Measurements from ENCODE around the gene DPYD. TPM values are rescaled to one million over a fixed set of nuclear protein-coding genes. Genes with fewer than 3 reads are reported as not detected.
"Not testable (repeated sequence)": the region's sequence is repeated elsewhere in the genome, so short reads cannot be mapped to it uniquely, and the experiment has no call there.

Gene DPYD
- total and polyA plus RNA-seq, 12 donors, result 4.1 to 22.0 (median 7.0) TPM

GRCh38 chr1:97238816-97239215 lies 682.0 kb downstream of the DPYD start:
- WGBS, 2 donors, result 70 to 77% methylated on average over 3 of the region's 3 CpGs
- DNase-seq (no peak), ATAC-seq (no peak)
- no peak for TF ChIP-seq CTCF (IDR thresholded peaks at IDR 0.05)
- Histone ChIP-seq H3K36me3 (peaks cover 0 to 11% (median 0%) of the 10 kb centered on the region in 9 donors), H3K4me1 (no peaks in the 10 kb centered on the region), H3K9me3 (no peaks in the 10 kb centered on the region), H3K27ac (no peak overlapping the region), H3K4me3 (no peak overlapping the region), H3K27me3 (no peaks in the 10 kb centered on the region)
- intact Hi-C loops (cut with DNase I), result loop anchor here in 1 of 10 donors (10.0 kb wide), 1 partner anchor 64 kb away; no protein-coding TSS in a partner anchor

DNA sequence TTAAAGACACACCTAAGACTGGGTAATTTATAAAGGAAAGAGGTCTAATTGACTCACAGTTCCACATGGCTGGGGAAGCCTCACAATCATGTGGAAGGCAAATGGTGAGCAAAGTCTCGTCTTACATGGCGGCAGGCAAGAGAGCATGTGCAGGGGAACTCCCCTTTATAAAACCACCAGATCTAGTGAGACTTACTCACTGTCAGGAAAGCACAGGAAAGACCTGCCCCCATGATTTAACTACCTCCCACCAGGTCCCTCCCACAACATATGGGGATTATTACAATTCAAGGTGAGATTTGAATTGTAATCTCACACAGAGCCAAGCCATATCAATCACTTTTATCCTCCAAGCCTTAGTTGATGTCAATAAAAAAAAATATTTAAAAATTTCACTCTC lies 689.5 kb downstream of the DPYD start:
- H3K27ac ChIP-seq, H3K4me1 ChIP-seq, H3K4me3 ChIP-seq, ATAC-seq, DNase-seq, H3K27me3 ChIP-seq, H3K9me3 ChIP-seq: not testable (repeated sequence)
- intact Hi-C loops (cut with DNase I), result loop anchor here in 1 of 10 donors (10.0 kb wide), 1 partner anchor 57 kb away; no protein-coding TSS in a partner anchor
- peaks cover 0 to 34% (median 6%) of the 10 kb centered on the region in 9 donors for H3K36me3 ChIP-seq
- 92 to 98% methylated on average over 2 of the region's 2 CpGs for WGBS, 2 donors

DNA sequence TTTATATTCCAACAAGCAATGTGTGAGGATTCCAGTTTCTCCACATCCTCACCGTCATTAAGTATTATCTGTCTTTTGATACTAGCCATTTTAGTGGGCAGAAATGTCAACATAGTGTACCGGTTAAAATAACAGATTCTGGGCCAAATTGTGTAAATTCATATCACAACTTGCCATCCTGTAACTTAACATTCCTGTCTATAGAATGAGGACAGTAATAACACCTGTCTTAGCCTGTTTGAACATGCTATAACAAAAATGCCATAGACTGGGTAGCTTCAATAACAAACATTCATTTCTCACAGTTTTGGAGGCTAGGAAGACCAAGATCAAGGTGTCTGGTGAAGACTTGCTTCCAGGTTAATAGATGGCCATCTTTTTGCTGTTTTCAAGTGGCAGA lies 708.2 kb downstream of the DPYD start:
- no peaks in the 10 kb centered on the region for H3K27me3 ChIP-seq
- no peak for DNase-seq
- H3K9me3 ChIP-seq, result no peaks in the 10 kb centered on the region
- no peaks in the 10 kb centered on the region for H3K4me1 ChIP-seq
- no peak overlapping the region for H3K27ac ChIP-seq
- intact Hi-C loops (cut with DNase I), result no loop called here
- H3K36me3 ChIP-seq, result no peaks in the 10 kb centered on the region
- 85 to 96% methylated on average over 2 of the region's 2 CpGs for WGBS, 2 donors
- no peak overlapping the region for H3K4me3 ChIP-seq
- ATAC-seq, result no peak
- TF ChIP-seq CTCF (IDR thresholded peaks at IDR 0.05), result no peak

GRCh38 chr1:97210307-97210706 lies 710.5 kb downstream of the DPYD start:
- no peak for ATAC-seq

More at GRCh38 chr1:97210307-97210706, 710.5 kb downstream of the DPYD start:
- intact Hi-C loops (cut with DNase I), result no loop called here
- Histone ChIP-seq H3K27me3 (no peaks in the 10 kb centered on the region), H3K9me3 (no peaks in the 10 kb centered on the region), H3K4me1 (no peaks in the 10 kb centered on the region), H3K27ac (no peak overlapping the region), H3K4me3 (no peak overlapping the region), H3K36me3 (no peaks in the 10 kb centered on the region)
- no peak for TF ChIP-seq CTCF (IDR thresholded peaks at IDR 0.05)
- no peak for DNase-seq
- 58 to 73% methylated on average over 1 of the region's 1 CpG for WGBS, 2 donors

All from heart right ventricle (tissue), 16 donors.